Neuronal stem cell (in vitro differentiated cells): ENCODE results near the gene TMEM191B. TPM values are rescaled to one million over a fixed set of nuclear protein-coding genes. Genes with fewer than 3 reads are reported as not detected.
"Not testable (repeated sequence)": the region's sequence is repeated elsewhere in the genome, so short reads cannot be mapped to it uniquely, and the experiment has no call there.

Source experiments
- DNase-seq: peaks from one replicate; pipeline ENCODE4 v3.0.0-alpha.2; 2013; ENCODE audit warnings: low spot score
- H2AFZ ChIP-seq: one replicate; pipeline ENCODE4 v1.6.1; 2013; ENCODE audit warnings: mild to moderate bottlenecking, low read length, inconsistent platforms
- H2AK5ac ChIP-seq: 2 replicates; pipeline ENCODE4 v1.6.1; 2013; ENCODE audit warnings: low read depth, mild to moderate bottlenecking, inconsistent platforms, low read length, moderate library complexity, mixed read lengths
- H2BK120ac ChIP-seq: 2 replicates; pipeline ENCODE4 v1.6.1; 2013; ENCODE audit warnings: low read depth, mild to moderate bottlenecking, inconsistent platforms, low read length, moderate library complexity, mixed read lengths
- H2BK12ac ChIP-seq: one replicate; pipeline ENCODE4 v1.6.1; 2013; ENCODE audit warnings: low read length, inconsistent platforms
- H2BK15ac ChIP-seq: 2 replicates; pipeline ENCODE4 v1.6.1; 2013; ENCODE audit warnings: mild to moderate bottlenecking, low read length, inconsistent platforms, mixed read lengths
- H2BK5ac ChIP-seq: one replicate; pipeline ENCODE4 v1.6.1; 2013; ENCODE audit warnings: inconsistent platforms, mild to moderate bottlenecking, low read length, moderate library complexity
- H3K14ac ChIP-seq: one replicate; pipeline ENCODE4 v1.6.1; 2013; ENCODE audit warnings: low read length, inconsistent platforms
- H3K18ac ChIP-seq: 2 replicates; pipeline ENCODE4 v1.6.1; 2013; ENCODE audit warnings: low read length, inconsistent platforms
- H3K23ac ChIP-seq: 2 replicates; pipeline ENCODE4 v1.6.1; 2013; ENCODE audit warnings: low read depth, mild to moderate bottlenecking, mixed read lengths, low read length, inconsistent platforms; ENCODE audit not compliant: poor library complexity
- H3K27ac ChIP-seq: replicated peaks from 3 replicates; pipeline ENCODE4 v1.5.1; 2013; ENCODE audit warnings: low read length, inconsistent platforms
- H3K27me3 ChIP-seq, 3 experiments: 2 replicates each; pipeline ENCODE4 v1.6.1; 2013; ENCODE audit warnings: low read length in 3 of 3, mild to moderate bottlenecking in 2 of 3, inconsistent platforms in 1 of 3, low read depth in 1 of 3, mixed read lengths in 1 of 3, moderate library complexity in 1 of 3; ENCODE audit not compliant: control insufficient read depth in 3 of 3, insufficient read depth in 3 of 3
- H3K36me3 ChIP-seq, 2 donors: replicated peaks in 1 of 2; 2 replicates each; pipeline ENCODE4 v1.6.1; 2013; ENCODE audit warnings: low read length in 2 of 2; ENCODE audit not compliant: control insufficient read depth in 2 of 2, insufficient read depth in 2 of 2
- H3K4ac ChIP-seq: 2 replicates; pipeline ENCODE4 v1.6.1; 2013; ENCODE audit warnings: inconsistent platforms, mild to moderate bottlenecking, low read length, moderate library complexity
- H3K4me1 ChIP-seq, 2 donors: 1 replicate in 1 of 2; 2 replicates in 1 of 2; pipeline ENCODE4 v1.6.1; 2013; ENCODE audit warnings: low read length in 2 of 2, low read depth in 1 of 2; ENCODE audit not compliant: control insufficient read depth in 2 of 2, insufficient read depth in 1 of 2
- H3K4me2 ChIP-seq: one replicate; pipeline ENCODE4 v1.6.1; 2013; ENCODE audit warnings: mild to moderate bottlenecking, low read length, inconsistent platforms; ENCODE audit not compliant: insufficient read depth, poor library complexity, severe bottlenecking
- H3K4me3 ChIP-seq, 2 donors: 2 replicates each; pipeline ENCODE4 v1.5.1; 2013; ENCODE audit warnings: low read length in 2 of 2, mild to moderate bottlenecking in 2 of 2, inconsistent platforms in 1 of 2, moderate library complexity in 1 of 2
- H3K79me1 ChIP-seq: one replicate; pipeline ENCODE4 v1.6.1; 2013; ENCODE audit warnings: low read depth, mild to moderate bottlenecking, inconsistent platforms, low read length, moderate library complexity
- H3K9ac ChIP-seq: one replicate; pipeline ENCODE4 v1.6.1; 2013; ENCODE audit warnings: mild to moderate bottlenecking, low read depth, low read length, inconsistent platforms; ENCODE audit not compliant: poor library complexity
- H3K9me3 ChIP-seq, 2 donors: replicated peaks in 1 of 2; 2 replicates each; pipeline versions ENCODE3 to v1.6.1; 2013; ENCODE audit warnings: low read length in 2 of 2, mild to moderate bottlenecking in 2 of 2, inconsistent platforms in 1 of 2, low read depth in 1 of 2, mixed read lengths in 1 of 2, moderate library complexity in 1 of 2; ENCODE audit not compliant: control insufficient read depth in 2 of 2, insufficient read depth in 1 of 2
- H4K8ac ChIP-seq: one replicate; pipeline ENCODE4 v1.6.1; 2013; ENCODE audit warnings: low read depth, mild to moderate bottlenecking, inconsistent platforms, low read length, moderate library complexity
- H4K91ac ChIP-seq: one replicate; pipeline ENCODE4 v1.6.1; 2013; ENCODE audit warnings: low read length, low read depth, mild to moderate bottlenecking, inconsistent platforms; ENCODE audit not compliant: poor library complexity
- WGBS, 2 donors: extraction: QIAGEN DNeasy Blood & Tissue Kit; methylation state at CpG; one replicate each; pipeline ENCODE4 v1.1.7; 2013; ENCODE audit warnings: missing lambda C conversion rate in 2 of 2, mixed read lengths in 1 of 2; ENCODE audit not compliant: insufficient read length in 2 of 2, insufficient replicate concordance in 1 of 2; ENCODE audit errors: extremely low coverage in 2 of 2; 5-methylcytosine and 5-hydroxymethylcytosine counted together
- polyA plus RNA-seq, 2 experiments: library from polyadenylated mRNA; stranded (reverse); fragments of 200-250 nt; gene quantifications; one replicate each; pipeline ENCODE4 v1.2.3, GENCODE V29; 2013

The TMEM191B gene
- polyA plus RNA-seq (2013, experiment 1 of 2), result 0.13 TPM
- 0.22 TPM for polyA plus RNA-seq (2013, experiment 2 of 2)

DNA sequence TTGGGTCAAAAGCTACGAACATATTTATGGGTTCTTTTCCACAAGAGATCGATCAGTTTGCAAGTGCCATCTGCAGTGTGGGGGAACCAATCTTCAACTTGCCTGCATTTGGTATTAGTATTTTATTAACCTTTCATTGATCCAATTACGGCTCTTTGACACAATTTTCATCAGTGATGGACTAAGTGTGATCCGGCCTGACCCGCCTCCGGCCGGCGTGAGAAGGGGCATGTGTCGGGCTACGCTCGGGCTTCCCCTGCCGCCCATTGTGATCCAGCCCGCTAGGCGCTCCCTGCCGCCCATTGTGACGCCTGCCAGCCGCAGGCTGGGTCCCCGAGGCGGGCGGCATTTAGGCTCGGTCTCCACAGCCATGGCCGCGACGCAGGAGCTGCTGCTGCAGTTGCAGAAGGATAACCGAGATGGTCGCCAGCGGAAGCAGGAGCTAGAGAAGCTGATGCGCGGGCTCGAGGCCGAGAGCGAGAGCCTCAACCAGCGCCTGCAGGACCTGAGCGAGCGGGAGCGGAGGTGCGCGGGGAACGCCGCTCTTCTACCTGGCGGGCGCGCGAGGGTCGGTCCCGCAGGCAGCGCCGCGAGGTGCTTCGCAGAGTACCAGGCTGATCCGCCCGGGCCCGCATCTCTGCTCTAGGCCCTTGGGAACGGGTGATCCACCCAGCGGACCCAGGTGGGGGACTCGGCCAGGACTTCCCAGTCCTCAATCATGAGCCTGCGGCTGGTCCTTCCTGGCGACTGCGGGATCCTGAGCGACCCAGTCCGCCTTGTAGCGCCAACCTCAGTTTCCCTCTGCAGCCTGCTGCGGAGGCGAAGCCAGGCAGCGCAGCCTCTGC is at the start of gene TMEM191B:
Gene TMEM191B, plus strand, starts transcription at position 51 of the 845 bp plus-strand sequence. Its CDS starts 179 bp downstream, at position 230.
- H2AK5ac ChIP-seq, H3K14ac ChIP-seq, H2BK5ac ChIP-seq, H3K79me1 ChIP-seq, H3K18ac ChIP-seq, H3K4me3 ChIP-seq, H2AFZ ChIP-seq, H3K4ac ChIP-seq, H3K4me1 ChIP-seq, H3K9ac ChIP-seq, H3K27me3 ChIP-seq, H3K23ac ChIP-seq, H2BK12ac ChIP-seq, H2BK120ac ChIP-seq, H3K36me3 ChIP-seq, DNase-seq, H4K91ac ChIP-seq, H3K9me3 ChIP-seq, H2BK15ac ChIP-seq, H4K8ac ChIP-seq, H3K27ac ChIP-seq, H3K4me2 ChIP-seq: not testable (repeated sequence)
- no CpG with 5 or more reads among the region's 65 CpGs for whole genome bisulfite sequencing, 2 donors

DNA sequence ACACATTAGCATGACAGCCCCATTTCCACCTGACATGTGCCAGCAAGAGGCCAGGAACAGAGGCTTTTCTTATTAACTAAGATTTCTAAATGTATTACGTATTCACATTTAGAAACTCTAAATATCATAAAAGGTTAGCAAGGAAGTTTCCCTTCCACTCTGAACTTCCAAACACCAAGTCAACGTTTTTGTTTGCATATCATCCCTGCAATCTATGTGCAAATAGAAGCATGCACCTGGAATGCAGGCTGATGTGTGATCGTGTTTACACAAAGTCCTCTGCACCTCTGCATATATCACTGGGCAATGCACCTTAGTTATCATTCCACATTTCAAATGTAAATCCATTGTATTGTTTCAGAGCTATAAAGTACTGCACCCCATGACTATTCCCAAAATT is 31.4 kb upstream of the TMEM191B start:
- not testable (repeated sequence) for H4K91ac ChIP-seq, H4K8ac ChIP-seq, H3K27me3 ChIP-seq, H3K4me2 ChIP-seq, H2BK120ac ChIP-seq, H3K23ac ChIP-seq, DNase-seq, H3K14ac ChIP-seq, H3K79me1 ChIP-seq, H3K4me1 ChIP-seq, H3K4me3 ChIP-seq, H2BK15ac ChIP-seq, H3K9me3 ChIP-seq, H3K27ac ChIP-seq, H2BK12ac ChIP-seq, H3K9ac ChIP-seq, H3K36me3 ChIP-seq, H2AFZ ChIP-seq, H2AK5ac ChIP-seq, H3K4ac ChIP-seq, H3K18ac ChIP-seq, H2BK5ac ChIP-seq
- no CpG with 5 or more reads among the region's 3 CpGs for WGBS, 2 donors

- H3K9me3 ChIP-seq, H4K91ac ChIP-seq, H3K23ac ChIP-seq, H2BK15ac ChIP-seq, H2AFZ ChIP-seq, H2BK120ac ChIP-seq, DNase-seq, H2BK12ac ChIP-seq, H2BK5ac ChIP-seq, H3K4me3 ChIP-seq, H3K14ac ChIP-seq, H3K18ac ChIP-seq, H4K8ac ChIP-seq, H3K4me1 ChIP-seq, H3K4me2 ChIP-seq, H3K27ac ChIP-seq, H3K9ac ChIP-seq, H2AK5ac ChIP-seq, H3K36me3 ChIP-seq, H3K27me3 ChIP-seq, H3K79me1 ChIP-seq, H3K4ac ChIP-seq: not testable (repeated sequence)
- WGBS, 2 donors, result no CpG with 5 or more reads among the region's 6 CpGs
Observed at GRCh38 chr22:18511327-18511726, 16.3 kb upstream of the TMEM191B start.

DNA sequence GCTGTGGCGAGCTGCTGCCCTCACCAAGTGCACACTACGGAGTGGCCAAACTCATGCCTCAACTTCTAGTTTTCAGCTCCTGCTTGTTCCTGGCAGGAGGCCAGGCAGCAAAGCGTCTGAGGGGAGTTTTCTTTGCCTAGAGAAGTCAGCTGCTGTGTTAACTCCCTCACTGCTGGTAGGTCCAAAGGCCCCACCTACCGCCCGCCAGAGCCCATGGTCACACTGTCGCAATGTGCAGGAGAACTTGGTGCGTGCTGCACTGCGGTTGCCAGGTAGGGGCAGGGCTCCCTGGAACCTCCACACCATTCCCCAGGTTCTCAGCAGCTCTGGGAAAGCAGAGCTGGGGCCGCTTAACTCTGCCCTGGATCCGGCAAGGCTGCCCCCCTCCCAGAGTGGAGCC is 15.2 kb upstream of the TMEM191B start:
- not testable (repeated sequence) for DNase-seq, H3K36me3 ChIP-seq, H2AFZ ChIP-seq, H3K4ac ChIP-seq, H3K9me3 ChIP-seq, H3K14ac ChIP-seq, H3K79me1 ChIP-seq, H3K4me2 ChIP-seq, H3K9ac ChIP-seq, H4K8ac ChIP-seq, H2BK120ac ChIP-seq, H2BK12ac ChIP-seq, H2AK5ac ChIP-seq, H3K18ac ChIP-seq, H3K27me3 ChIP-seq, H2BK5ac ChIP-seq, H2BK15ac ChIP-seq, H3K4me3 ChIP-seq, H4K91ac ChIP-seq, H3K4me1 ChIP-seq, H3K23ac ChIP-seq, H3K27ac ChIP-seq
- WGBS, 2 donors, result no CpG with 5 or more reads among the region's 10 CpGs
